ENCODE results near the gene POFUT1.

- TF ChIP-seq E2F1 (CRISPR knock-in tag; IDR thresholded peaks at IDR 0.05) (no peak), ZNF512 (tag; IDR thresholded peaks at IDR 0.05) (no peak), CTCF (IDR thresholded peaks at IDR 0.05 in 2 of 3, conservative IDR thresholded peaks at IDR 0.05 in 1 of 3; ENCODE audit: insufficient read depth in 2 of 3, low read depth in 1 of 3, low read length in 3 of 3) (no peak), ZSCAN32 (CRISPR knock-in tag; IDR thresholded peaks at IDR 0.05) (no peak), SMAD1 (IDR thresholded peaks at IDR 0.05; ENCODE audit: low read depth, low read length, partially characterized antibody) (no peak), ELF4 (CRISPR knock-in tag; IDR thresholded peaks at IDR 0.05) (no peak), ERF (CRISPR knock-in tag; IDR thresholded peaks at IDR 0.05) (no peak), GATAD2A (IDR thresholded peaks at IDR 0.05) (no peak), THAP12 (CRISPR knock-in tag; IDR thresholded peaks at IDR 0.05) (no peak), ZNF583 (CRISPR knock-in tag; IDR thresholded peaks at IDR 0.05) (no peak)
Observed at GRCh38 chr20:32285082-32285620, 77.5 kb downstream of the POFUT1 start.

Data from K562 (cell line).